K562 (cell line): ENCODE results near the gene CHD2. TPM values are rescaled to one million over a fixed set of nuclear protein-coding genes. Genes with fewer than 3 reads are reported as not detected.

ENCODE experiments used
- CBX8 ChIP-seq: fragments of 200-600 bp; sonication (generic); IDR thresholded peaks from 2 replicates; pipeline ENCODE4 v1.6.1; 2012; ENCODE audit warnings: borderline replicate concordance, mixed run types, low read depth, mild to moderate bottlenecking, moderate library complexity, mixed read lengths, low read length, control low read depth, inconsistent platforms; ENCODE audit not compliant: poor library complexity, severe bottlenecking; ENCODE audit errors: extremely low read depth
- CCNT2 ChIP-seq: IDR thresholded peaks from 2 replicates; pipeline ENCODE4 v1.6.1; 2011; ENCODE audit warnings: borderline replicate concordance, low read depth, mild to moderate bottlenecking, moderate library complexity, mixed read lengths, low read length; ENCODE audit not compliant: insufficient read length; ENCODE audit errors: extremely low read depth
- GTF2F1 ChIP-seq: IDR thresholded peaks from 2 replicates; pipeline ENCODE4 v1.6.1; 2011; ENCODE audit warnings: low read depth, low read length, improper control_type of control experiment
- HDGF ChIP-seq: fragments of 450-650 bp; IDR thresholded peaks from 2 replicates; pipeline ENCODE4 v1.6.1; 2016
- IRF2 ChIP-seq: sonication (generic); formaldehyde crosslinking; IDR thresholded peaks from 2 replicates; pipeline ENCODE4 v1.8.1; 2022; ENCODE audit warnings: mild to moderate bottlenecking, missing genetic modification reagents
- MAFG ChIP-seq: fragments of 450-650 bp; conservative IDR thresholded peaks from 2 replicates; pipeline ENCODE4 v1.6.1; 2016; ENCODE audit warnings: missing genetic modification characterization, missing compliant biosample characterization
- NFIC ChIP-seq: fragments of 450-650 bp; IDR thresholded peaks from 2 replicates; pipeline ENCODE4 v1.6.1; 2017; ENCODE audit warnings: mild to moderate bottlenecking, inconsistent platforms
- PHF20 ChIP-seq: fragments of 450-650 bp; IDR thresholded peaks from 2 replicates; pipeline ENCODE4 v1.6.1; 2018; ENCODE audit not compliant: partially characterized antibody
- RBM39 ChIP-seq: fragments of 200-400 bp; formaldehyde crosslinking; optimal IDR thresholded peaks from 2 replicates; pipeline ENCODE3; 2018; ENCODE audit warnings: low read depth, low read length
- U2AF2 ChIP-seq: fragments of 200-400 bp; formaldehyde crosslinking; optimal IDR thresholded peaks from 2 replicates; pipeline ENCODE3; 2017; ENCODE audit warnings: low read depth, mild to moderate bottlenecking, low read length
- ZFP30 ChIP-seq: fragments of 250-450 bp; sonication (Bioruptor Pico); IDR thresholded peaks from 2 replicates; pipeline ENCODE4 v1.8.0; 2022; ENCODE audit warnings: moderate library complexity, mild to moderate bottlenecking, inconsistent platforms, borderline replicate concordance
- polyA plus RNA-seq, 8 experiments: library from polyadenylated mRNA; depleted of rRNA in 4 of 8; stranded (reverse) in 5 of 8; unstranded in 3 of 8; fragments of >200 nt; fragmentation: Nextera tagmentation in 2 of 8; fragmentation: Illumina TruSeq in 1 of 8; extraction: Ambion mirVana in 2 of 8; extraction: Trizol in 1 of 8; gene quantifications; 2 replicates each; pipeline versions ENCODE4 v1.2.1 to v1.2.3, GENCODE V29; 2011 to 2014; ENCODE audit warnings: inconsistent platforms in 1 of 8, missing spikeins in 1 of 8
- total RNA-seq, 7 experiments: library from RNA; depleted of rRNA in 6 of 7; stranded (reverse); fragments of >200 nt in 6 of 7; fragmentation: Illumina TruSeq in 2 of 7; extraction: Trizol in 2 of 7; gene quantifications; 2 replicates each; pipeline versions ENCODE4 v1.2.1 to v1.2.3, GENCODE V29; 2011 to 2021; ENCODE audit warnings: low replicate concordance in 1 of 7
- TF ChIP-seq, protein P1 (sequence below): sonication (generic); formaldehyde crosslinking; IDR thresholded peaks from 2 replicates; pipeline ENCODE4 v1.8.0; 2022; ENCODE audit warnings: mild to moderate bottlenecking, missing genetic modification reagents
- TF ChIP-seq, protein P2 (sequence below): fragments of 250-450 bp; sonication (Bioruptor Pico); IDR thresholded peaks from 2 replicates; pipeline ENCODE4 v1.4.0; 2020
- TF ChIP-seq, protein P3 (sequence below): fragments of 250-450 bp; sonication (Bioruptor Pico); IDR thresholded peaks from 2 replicates; pipeline ENCODE4 v1.4.0; 2020; ENCODE audit warnings: mild to moderate bottlenecking, moderate library complexity, borderline replicate concordance
- TF ChIP-seq, protein P4 (sequence below): sonication (generic); formaldehyde crosslinking; IDR thresholded peaks from 2 replicates; pipeline ENCODE4 v1.8.1; 2023; ENCODE audit warnings: mild to moderate bottlenecking, missing genetic modification reagents
- TF ChIP-seq, protein P5 (sequence below): fragments of 200-400 bp; formaldehyde crosslinking; IDR thresholded peaks from 2 replicates; pipeline ENCODE4 v1.6.1; 2017; ENCODE audit warnings: mild to moderate bottlenecking, low read depth, low read length, moderate library complexity

Gene CHD2
- total and polyA plus RNA-seq, 9 of the 15 experiments (the other 6 are each of a cell fraction or from before 2014, with no cell fraction given): 38.9 to 70.8 (median 56.2) TPM

DNA sequence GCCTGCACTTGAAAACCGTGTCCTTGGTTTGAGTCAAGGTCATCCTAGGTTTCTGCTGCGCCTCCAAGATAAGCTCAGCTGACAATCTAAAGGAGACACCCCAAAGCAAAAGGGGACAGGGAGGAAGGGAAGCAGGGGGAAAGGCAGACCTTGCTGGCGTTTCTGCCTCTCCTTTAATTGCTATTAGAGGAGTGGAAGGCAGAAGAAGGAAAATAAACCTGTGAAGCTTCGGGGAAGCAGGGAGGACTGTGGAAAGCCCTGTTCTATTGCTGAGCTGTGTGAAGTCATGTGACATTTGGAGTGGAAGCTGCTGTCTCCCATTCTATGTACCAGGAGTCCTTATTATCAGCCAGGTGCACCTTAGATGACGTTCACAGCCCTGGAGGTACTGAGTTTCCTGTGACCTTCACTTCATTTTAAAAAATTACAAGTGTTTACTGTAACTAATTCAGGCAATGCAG is 21.5 kb upstream of the CHD2 start (continued):
- TF ChIP-seq, protein P1, sequence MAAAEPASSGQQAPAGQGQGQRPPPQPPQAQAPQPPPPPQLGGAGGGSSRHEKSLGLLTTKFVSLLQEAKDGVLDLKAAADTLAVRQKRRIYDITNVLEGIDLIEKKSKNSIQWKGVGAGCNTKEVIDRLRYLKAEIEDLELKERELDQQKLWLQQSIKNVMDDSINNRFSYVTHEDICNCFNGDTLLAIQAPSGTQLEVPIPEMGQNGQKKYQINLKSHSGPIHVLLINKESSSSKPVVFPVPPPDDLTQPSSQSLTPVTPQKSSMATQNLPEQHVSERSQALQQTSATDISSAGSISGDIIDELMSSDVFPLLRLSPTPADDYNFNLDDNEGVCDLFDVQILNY (CRISPR knock-in tag): no peak
- TF ChIP-seq U2AF2: no peak
- no peak for TF ChIP-seq IRF2 (CRISPR knock-in tag)
- TF ChIP-seq, protein P2, sequence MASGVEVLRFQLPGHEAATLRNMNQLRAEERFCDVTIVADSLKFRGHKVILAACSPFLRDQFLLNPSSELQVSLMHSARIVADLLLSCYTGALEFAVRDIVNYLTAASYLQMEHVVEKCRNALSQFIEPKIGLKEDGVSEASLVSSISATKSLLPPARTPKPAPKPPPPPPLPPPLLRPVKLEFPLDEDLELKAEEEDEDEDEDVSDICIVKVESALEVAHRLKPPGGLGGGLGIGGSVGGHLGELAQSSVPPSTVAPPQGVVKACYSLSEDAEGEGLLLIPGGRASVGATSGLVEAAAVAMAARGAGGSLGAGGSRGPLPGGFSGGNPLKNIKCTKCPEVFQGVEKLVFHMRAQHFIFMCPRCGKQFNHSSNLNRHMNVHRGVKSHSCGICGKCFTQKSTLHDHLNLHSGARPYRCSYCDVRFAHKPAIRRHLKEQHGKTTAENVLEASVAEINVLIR (CRISPR knock-in tag): no peak
- no peak for TF ChIP-seq RBM39
- no peak for TF ChIP-seq HDGF
- no peak for TF ChIP-seq NFIC
- no peak for TF ChIP-seq CBX8
- TF ChIP-seq, protein P3, sequence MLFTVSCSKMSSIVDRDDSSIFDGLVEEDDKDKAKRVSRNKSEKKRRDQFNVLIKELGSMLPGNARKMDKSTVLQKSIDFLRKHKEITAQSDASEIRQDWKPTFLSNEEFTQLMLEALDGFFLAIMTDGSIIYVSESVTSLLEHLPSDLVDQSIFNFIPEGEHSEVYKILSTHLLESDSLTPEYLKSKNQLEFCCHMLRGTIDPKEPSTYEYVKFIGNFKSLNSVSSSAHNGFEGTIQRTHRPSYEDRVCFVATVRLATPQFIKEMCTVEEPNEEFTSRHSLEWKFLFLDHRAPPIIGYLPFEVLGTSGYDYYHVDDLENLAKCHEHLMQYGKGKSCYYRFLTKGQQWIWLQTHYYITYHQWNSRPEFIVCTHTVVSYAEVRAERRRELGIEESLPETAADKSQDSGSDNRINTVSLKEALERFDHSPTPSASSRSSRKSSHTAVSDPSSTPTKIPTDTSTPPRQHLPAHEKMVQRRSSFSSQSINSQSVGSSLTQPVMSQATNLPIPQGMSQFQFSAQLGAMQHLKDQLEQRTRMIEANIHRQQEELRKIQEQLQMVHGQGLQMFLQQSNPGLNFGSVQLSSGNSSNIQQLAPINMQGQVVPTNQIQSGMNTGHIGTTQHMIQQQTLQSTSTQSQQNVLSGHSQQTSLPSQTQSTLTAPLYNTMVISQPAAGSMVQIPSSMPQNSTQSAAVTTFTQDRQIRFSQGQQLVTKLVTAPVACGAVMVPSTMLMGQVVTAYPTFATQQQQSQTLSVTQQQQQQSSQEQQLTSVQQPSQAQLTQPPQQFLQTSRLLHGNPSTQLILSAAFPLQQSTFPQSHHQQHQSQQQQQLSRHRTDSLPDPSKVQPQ (CRISPR knock-in tag): no peak
- no peak for TF ChIP-seq MAFG (tag)
- no peak for TF ChIP-seq PHF20
- TF ChIP-seq GTF2F1: no peak
- TF ChIP-seq CCNT2: peak; percentile 83
- TF ChIP-seq ZFP30 (CRISPR knock-in tag): no peak
- TF ChIP-seq, protein P4, sequence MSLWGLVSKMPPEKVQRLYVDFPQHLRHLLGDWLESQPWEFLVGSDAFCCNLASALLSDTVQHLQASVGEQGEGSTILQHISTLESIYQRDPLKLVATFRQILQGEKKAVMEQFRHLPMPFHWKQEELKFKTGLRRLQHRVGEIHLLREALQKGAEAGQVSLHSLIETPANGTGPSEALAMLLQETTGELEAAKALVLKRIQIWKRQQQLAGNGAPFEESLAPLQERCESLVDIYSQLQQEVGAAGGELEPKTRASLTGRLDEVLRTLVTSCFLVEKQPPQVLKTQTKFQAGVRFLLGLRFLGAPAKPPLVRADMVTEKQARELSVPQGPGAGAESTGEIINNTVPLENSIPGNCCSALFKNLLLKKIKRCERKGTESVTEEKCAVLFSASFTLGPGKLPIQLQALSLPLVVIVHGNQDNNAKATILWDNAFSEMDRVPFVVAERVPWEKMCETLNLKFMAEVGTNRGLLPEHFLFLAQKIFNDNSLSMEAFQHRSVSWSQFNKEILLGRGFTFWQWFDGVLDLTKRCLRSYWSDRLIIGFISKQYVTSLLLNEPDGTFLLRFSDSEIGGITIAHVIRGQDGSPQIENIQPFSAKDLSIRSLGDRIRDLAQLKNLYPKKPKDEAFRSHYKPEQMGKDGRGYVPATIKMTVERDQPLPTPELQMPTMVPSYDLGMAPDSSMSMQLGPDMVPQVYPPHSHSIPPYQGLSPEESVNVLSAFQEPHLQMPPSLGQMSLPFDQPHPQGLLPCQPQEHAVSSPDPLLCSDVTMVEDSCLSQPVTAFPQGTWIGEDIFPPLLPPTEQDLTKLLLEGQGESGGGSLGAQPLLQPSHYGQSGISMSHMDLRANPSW: no peak
- TF ChIP-seq, protein P5, sequence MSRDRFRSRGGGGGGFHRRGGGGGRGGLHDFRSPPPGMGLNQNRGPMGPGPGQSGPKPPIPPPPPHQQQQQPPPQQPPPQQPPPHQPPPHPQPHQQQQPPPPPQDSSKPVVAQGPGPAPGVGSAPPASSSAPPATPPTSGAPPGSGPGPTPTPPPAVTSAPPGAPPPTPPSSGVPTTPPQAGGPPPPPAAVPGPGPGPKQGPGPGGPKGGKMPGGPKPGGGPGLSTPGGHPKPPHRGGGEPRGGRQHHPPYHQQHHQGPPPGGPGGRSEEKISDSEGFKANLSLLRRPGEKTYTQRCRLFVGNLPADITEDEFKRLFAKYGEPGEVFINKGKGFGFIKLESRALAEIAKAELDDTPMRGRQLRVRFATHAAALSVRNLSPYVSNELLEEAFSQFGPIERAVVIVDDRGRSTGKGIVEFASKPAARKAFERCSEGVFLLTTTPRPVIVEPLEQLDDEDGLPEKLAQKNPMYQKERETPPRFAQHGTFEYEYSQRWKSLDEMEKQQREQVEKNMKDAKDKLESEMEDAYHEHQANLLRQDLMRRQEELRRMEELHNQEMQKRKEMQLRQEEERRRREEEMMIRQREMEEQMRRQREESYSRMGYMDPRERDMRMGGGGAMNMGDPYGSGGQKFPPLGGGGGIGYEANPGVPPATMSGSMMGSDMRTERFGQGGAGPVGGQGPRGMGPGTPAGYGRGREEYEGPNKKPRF: no peak
